Activated T-helper 2 cell treated with anti-CD3 and anti-CD28 coated beads, Interferon-gamma antibody, Interleukin-2, Interleukin-4, amounts not matched to agents 10 μg/mL and 5 μg/mL and 100 μg/mL, durations not matched to agents 14 hours and 24 hours and 36 hours (primary cell): ENCODE measurements around the gene KLRK1. TPM values are rescaled to one million over a fixed set of nuclear protein-coding genes. Genes with fewer than 3 reads are reported as not detected.
"Not testable (repeated sequence)": the region's sequence is repeated elsewhere in the genome, so short reads cannot be mapped to it uniquely, and the experiment has no call there.

Source experiments
- DNase-seq: peaks from one replicate; pipeline ENCODE4 v3.0.0; 2021; ENCODE audit warnings: low spot score
- H3K27ac Mint-ChIP-seq: one replicate; pipeline ENCODE4 v1.8.0; 2021; ENCODE audit warnings: mixed read lengths
- H3K27me3 Mint-ChIP-seq: one replicate; pipeline ENCODE4 v1.8.0; 2021; ENCODE audit warnings: low read depth, mixed read lengths
- H3K36me3 Mint-ChIP-seq: one replicate; pipeline ENCODE4 v1.8.0; 2021; ENCODE audit warnings: low read depth, mixed read lengths
- H3K4me1 Mint-ChIP-seq: one replicate; pipeline ENCODE4 v1.8.0; 2021; ENCODE audit warnings: low read depth, mixed read lengths
- H3K4me3 Mint-ChIP-seq: one replicate; pipeline ENCODE4 v1.8.0; 2021; ENCODE audit warnings: low read depth, mild to moderate bottlenecking, moderate library complexity, mixed read lengths
- H3K9me3 Mint-ChIP-seq: one replicate; pipeline ENCODE4 v1.8.0; 2021; ENCODE audit warnings: mixed read lengths
- intact Hi-C: fragments of 100-400 bp; cut with micrococcal nuclease; formaldehyde crosslinking; loops from one replicate; pipeline ENCODE4 v1.15.1; 2023
- total RNA-seq: library from RNA; stranded (reverse); gene quantifications from 2 replicates; pipeline ENCODE4 v1.2.3, GENCODE V29; 2022

KLRK1 gene
- total RNA-seq, 1 donor from 2014 or later: 0.75 TPM

GRCh38 chr12:10341892-10342509 is 47.8 kb downstream of the KLRK1 start:
- Mint-ChIP-seq H3K27ac (no peak overlapping the region), H3K4me3 (no peak overlapping the region), H3K36me3 (no peaks in the 10 kb centered on the region), H3K27me3 (peaks cover 10% of the 10 kb centered on the region), H3K4me1 (peaks cover 6% of the 10 kb centered on the region), H3K9me3 (peaks cover 11% of the 10 kb centered on the region)
- intact Hi-C loops: no loop called here
- no peak for DNase-seq

GRCh38 chr12:10340946-10341345 is 48.9 kb downstream of the KLRK1 start:
- H3K27ac Mint-ChIP-seq, intact Hi-C loops, H3K36me3 Mint-ChIP-seq, H3K4me1 Mint-ChIP-seq, DNase-seq, H3K4me3 Mint-ChIP-seq: not testable (repeated sequence)
- H3K9me3 Mint-ChIP-seq: peaks cover 11% of the 10 kb centered on the region
- peaks cover 18% of the 10 kb centered on the region for H3K27me3 Mint-ChIP-seq

- intact Hi-C loops: no loop called here
- peaks cover 11% of the 10 kb centered on the region for H3K9me3 Mint-ChIP-seq
- H3K36me3 Mint-ChIP-seq: no peaks in the 10 kb centered on the region
Measured at GRCh38 chr12:10339053-10339840, 50.6 kb downstream of the KLRK1 start.

GRCh38 chr12:10338470-10338869 is 51.4 kb downstream of the KLRK1 start:
- H3K9me3 Mint-ChIP-seq: peaks cover 11% of the 10 kb centered on the region
- H3K27ac Mint-ChIP-seq, H3K4me1 Mint-ChIP-seq, DNase-seq, H3K4me3 Mint-ChIP-seq, intact Hi-C loops, H3K36me3 Mint-ChIP-seq: not testable (repeated sequence)
- H3K27me3 Mint-ChIP-seq: peaks cover 18% of the 10 kb centered on the region

More at GRCh38 chr12:10339053-10339840, 50.6 kb downstream of the KLRK1 start:
- H3K27ac Mint-ChIP-seq: no peak overlapping the region
- no peak overlapping the region for H3K4me3 Mint-ChIP-seq
- peaks cover 6% of the 10 kb centered on the region for H3K4me1 Mint-ChIP-seq
- DNase-seq: no peak
- H3K27me3 Mint-ChIP-seq: peaks cover 18% of the 10 kb centered on the region

- DNase-seq, intact Hi-C loops: not testable (repeated sequence)
Measured at GRCh38 chr12:10336196-10336595, 53.6 kb downstream of the KLRK1 start.

GRCh38 chr12:10331642-10332239 is 58.1 kb downstream of the KLRK1 start:
- H3K36me3 Mint-ChIP-seq: no peaks in the 10 kb centered on the region
- peaks cover 14% of the 10 kb centered on the region for H3K27me3 Mint-ChIP-seq
- no peak for DNase-seq
- no peak overlapping the region for H3K27ac Mint-ChIP-seq
- H3K4me1 Mint-ChIP-seq: peaks cover 4% of the 10 kb centered on the region
- no peak overlapping the region for H3K4me3 Mint-ChIP-seq
- peaks cover 27% of the 10 kb centered on the region for H3K9me3 Mint-ChIP-seq
- intact Hi-C loops: loop anchor here (2.0 kb wide), 1 partner anchor 227 kb away; no protein-coding TSS in a partner anchor

More at GRCh38 chr12:10336196-10336595, 53.6 kb downstream of the KLRK1 start:
- not testable (repeated sequence) for H3K4me1 Mint-ChIP-seq, H3K27ac Mint-ChIP-seq, H3K36me3 Mint-ChIP-seq, H3K4me3 Mint-ChIP-seq, H3K9me3 Mint-ChIP-seq
- H3K27me3 Mint-ChIP-seq: peaks cover 23% of the 10 kb centered on the region

- H3K36me3 Mint-ChIP-seq, H3K4me1 Mint-ChIP-seq, DNase-seq, H3K4me3 Mint-ChIP-seq, H3K27ac Mint-ChIP-seq, H3K27me3 Mint-ChIP-seq, intact Hi-C loops: not testable (repeated sequence)
- peaks cover 42% of the 10 kb centered on the region for H3K9me3 Mint-ChIP-seq
Measured at GRCh38 chr12:10328691-10329090, 61.1 kb downstream of the KLRK1 start.

Other genes starting within 250 kb of the KLRK1 start
- gene OLR1, start 217.9 kb downstream of the KLRK1 start, total RNA-seq: not detected in 2 replicates
- gene TMEM52B, start 211.0 kb downstream of the KLRK1 start, total RNA-seq: not detected in 2 replicates
- 4.0 and 5.2 TPM in 2 replicates for gene GABARAPL1, start 177.2 kb downstream of the KLRK1 start, total RNA-seq
- 3.3 and 3.5 TPM in 2 replicates for gene KLRD1, start 82.2 kb downstream of the KLRK1 start, total RNA-seq
- not detected in 2 replicates for gene KLRC4, start 19.7 kb upstream of the KLRK1 start, total RNA-seq
- not detected in 2 replicates for gene KLRC3, start 30.6 kb upstream of the KLRK1 start, total RNA-seq
- gene KLRC2, start 46.0 kb upstream of the KLRK1 start, total RNA-seq: 0.25 and 0.39 TPM in 2 replicates
- gene KLRC1, start 63.3 kb upstream of the KLRK1 start, total RNA-seq: 0.21 and 0.37 TPM in 2 replicates
- gene EIF2S3B, start 115.8 kb upstream of the KLRK1 start, total RNA-seq: 0.48 and 0.52 TPM in 2 replicates
- gene MAGOHB, start 223.6 kb upstream of the KLRK1 start, total RNA-seq: 69.4 and 70.2 TPM in 2 replicates